HG02798 (cell line): ENCODE measurements around the gene ATF3.

ENCODE experiments used
- ATAC-seq: cut with Tn5 transposase; IDR thresholded peaks from one replicate; pipeline ENCODE4 v1.9.1; 2021; ENCODE audit warnings: mild to moderate bottlenecking; ENCODE audit not compliant: unreplicated experiment, poor library complexity

ATF3 gene

DNA sequence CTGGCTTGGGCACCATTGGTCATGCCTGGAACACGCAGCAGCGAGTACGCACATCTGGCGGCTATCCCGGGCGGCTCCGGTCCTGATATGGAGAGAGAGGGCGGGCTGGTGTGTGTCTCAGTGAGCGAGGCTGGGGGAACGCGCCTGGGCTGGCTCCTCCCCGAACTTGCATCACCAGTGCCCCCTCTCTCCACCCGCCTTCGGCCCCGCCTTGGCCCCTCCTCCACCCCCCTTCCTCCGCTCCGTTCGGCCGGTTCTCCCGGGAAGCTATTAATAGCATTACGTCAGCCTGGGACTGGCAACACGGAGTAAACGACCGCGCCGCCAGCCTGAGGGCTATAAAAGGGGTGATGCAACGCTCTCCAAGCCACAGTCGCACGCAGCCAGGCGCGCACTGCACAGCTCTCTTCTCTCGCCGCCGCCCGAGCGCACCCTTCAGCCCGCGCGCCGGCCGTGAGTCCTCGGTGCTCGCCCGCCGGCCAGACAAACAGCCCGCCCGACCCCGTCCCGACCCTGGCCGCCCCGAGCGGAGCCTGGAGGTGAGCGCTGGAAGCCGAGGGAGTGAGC is at the start of gene ATF3:
Gene ATF3, plus strand, starts transcription at position 370 of the 567 bp plus-strand sequence. CDS start 6,261 bp downstream, outside the sequence.
- peak; percentile 70 for ATAC-seq

DNA sequence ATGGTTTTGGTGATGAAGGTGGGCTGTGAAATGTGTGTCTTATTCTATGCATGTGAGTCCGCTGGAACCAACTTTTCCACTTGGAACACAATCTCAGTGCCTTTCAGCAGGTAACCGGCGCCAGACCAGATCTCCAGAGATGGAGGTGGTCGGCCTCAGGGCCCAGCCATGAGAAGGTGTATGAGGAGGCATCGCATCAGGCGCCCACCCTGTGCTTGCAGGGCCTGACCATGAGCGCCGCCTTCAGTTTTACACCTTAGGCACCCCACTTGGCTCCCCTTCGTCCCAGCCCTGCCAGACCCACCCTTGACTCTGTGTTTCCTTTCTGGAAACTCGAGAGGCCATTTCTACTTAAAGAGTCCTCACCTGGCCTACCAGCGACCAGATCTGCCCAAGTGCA is 48.6 kb upstream of the ATF3 start:
- ATAC-seq = no peak

DNA sequence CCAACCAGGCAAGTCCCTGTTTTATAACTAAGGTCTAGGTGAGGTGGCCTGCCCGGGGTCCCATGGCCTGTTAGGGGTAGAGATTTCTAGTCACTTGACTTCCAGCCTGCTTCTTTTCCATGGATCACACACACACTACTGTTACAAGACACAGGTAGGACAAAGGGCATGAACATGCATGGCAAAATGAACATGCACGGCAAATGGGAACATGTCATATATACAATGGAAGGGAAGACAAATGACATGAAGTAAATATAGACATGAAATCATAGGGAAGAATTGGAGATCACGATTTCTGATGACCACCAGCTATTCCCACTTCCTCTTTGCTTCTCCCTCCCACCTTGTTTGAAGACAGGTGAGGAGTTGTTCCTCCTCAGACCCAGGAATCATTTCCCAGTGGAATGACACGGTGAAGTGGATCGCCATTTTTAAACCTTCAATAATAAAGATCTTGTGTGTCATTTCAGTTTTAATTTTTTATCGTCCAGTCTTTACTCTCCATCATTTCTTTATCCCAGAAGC is 47.6 kb upstream of the ATF3 start:
- ATAC-seq = no peak

GRCh38 chr1:212561501-212561931 is 47.0 kb upstream of the ATF3 start:
- no peak for ATAC-seq

- no peak for ATAC-seq
These were observed 45.8 kb upstream of the ATF3 start for GRCh38 chr1:212562771-212563170.

GRCh38 chr1:212565079-212565478 is 43.5 kb upstream of the ATF3 start:
- no peak for ATAC-seq

- ATAC-seq = no peak
These were observed 42.8 kb upstream of the ATF3 start for GRCh38 chr1:212565571-212566305.

DNA sequence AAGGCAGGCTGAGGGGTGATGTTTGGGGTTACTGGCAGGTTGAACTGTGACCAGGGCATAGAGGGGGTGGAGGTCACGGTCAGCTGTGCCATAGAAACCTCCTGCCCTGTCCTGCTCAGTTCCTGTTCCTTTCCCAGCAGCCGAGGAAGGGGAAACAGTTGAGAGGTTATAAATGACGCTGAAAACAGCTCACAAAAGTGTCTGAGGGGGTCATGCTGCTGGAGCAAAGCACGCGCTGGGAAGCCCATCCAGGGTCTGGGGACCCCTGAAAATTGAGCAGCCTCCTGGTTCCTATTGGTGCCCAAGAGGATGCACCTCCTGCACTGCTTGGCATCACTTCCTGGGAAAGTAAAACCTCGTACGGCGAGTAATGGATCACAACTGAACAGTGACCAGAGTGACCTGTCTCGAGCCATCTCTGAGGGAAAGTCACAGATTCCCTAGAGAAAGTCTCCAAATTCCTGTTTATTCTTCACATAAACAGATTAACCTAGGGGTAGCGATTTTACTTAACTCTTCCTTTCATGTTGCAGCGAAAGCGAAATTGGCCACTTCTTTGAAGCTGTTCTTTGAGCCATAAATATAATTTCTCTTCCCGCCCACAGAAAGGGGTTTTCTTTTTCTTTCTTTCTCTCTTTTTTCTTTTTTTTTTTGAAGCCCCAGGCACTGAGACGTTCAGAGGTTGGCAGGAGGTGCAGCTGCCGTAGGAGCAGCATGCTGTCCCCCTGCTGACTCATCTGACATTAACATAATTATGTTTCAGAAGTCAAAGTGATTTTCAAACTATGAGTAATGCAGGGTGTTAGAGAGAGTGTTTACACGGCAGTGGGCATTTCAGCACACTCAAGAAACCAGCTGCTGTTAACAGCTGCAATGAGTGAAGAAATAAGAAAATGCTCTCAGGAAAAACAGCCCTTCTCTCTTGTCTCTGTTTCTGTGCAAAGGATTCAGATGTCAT is 41.8 kb upstream of the ATF3 start:
- peak; percentile 99 for ATAC-seq

DNA sequence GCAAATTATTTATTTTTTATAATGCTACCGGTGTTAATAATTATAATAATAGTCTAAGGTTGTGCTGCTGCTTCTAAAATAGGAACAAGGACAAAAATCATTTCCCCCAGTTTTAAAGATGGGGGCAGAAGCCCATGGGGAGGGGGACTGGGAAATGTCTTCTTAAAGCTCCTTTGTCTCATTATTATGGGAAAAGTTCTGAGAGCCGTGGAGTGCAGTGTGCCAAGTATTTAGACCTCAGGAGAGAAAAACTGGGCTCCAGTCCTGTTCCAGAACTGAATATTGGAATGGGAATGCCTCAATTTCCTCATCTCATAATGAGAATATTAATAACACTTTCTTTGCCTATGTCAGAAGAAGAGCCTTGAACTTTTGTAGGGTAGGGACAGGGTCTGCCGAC is 40.9 kb upstream of the ATF3 start:
- no peak for ATAC-seq

DNA sequence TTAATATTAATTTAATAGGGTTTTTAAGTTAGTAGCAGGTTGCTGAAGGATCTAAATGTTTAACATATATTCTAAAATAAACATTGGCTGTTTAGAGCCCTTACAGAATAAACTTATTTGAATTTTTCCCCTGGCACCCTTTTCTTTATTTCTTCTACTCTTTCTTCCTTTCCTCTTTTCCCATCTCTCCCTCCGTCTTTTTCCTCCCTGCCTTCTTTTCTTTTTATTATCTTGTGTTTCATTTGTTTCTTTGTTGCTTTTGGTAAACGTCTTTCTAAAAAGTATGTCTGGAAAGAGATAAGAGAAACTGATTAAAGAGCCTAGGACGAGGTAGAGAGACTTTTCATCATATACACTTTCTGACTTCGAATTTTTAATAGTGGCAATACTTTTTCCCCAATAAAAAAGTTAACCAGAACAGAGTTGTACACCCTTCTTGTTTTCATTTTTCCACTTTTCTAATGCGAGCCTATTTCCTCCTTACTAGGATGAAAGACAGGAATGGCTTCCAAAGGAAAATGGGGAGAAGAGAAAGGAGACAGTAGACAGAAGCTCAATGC is 39.5 kb upstream of the ATF3 start:
- ATAC-seq = no peak

DNA sequence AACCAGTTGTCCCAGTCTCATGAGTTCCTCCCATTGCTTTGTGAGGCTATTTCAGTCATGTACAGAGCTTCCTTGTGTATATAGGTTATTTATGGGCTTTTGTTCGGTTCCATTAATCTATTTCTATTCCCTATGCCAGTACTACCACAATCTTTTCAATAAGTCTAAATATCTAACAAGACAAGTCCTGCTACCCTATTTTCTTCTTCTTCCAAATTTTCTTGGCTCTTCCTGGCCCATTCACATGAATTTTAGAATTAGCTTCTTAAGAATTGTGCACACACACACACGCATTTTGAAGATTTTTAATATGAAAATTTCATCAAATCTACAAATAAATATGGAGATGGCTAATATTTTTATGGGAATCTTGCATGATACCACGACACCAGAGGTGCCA is 33.8 kb upstream of the ATF3 start:
- no peak for ATAC-seq

- no peak for ATAC-seq
These were observed 33.2 kb upstream of the ATF3 start for GRCh38 chr1:212575333-212575732.

- ATAC-seq = no peak
These were observed 30.5 kb upstream of the ATF3 start for GRCh38 chr1:212578041-212578440.

DNA sequence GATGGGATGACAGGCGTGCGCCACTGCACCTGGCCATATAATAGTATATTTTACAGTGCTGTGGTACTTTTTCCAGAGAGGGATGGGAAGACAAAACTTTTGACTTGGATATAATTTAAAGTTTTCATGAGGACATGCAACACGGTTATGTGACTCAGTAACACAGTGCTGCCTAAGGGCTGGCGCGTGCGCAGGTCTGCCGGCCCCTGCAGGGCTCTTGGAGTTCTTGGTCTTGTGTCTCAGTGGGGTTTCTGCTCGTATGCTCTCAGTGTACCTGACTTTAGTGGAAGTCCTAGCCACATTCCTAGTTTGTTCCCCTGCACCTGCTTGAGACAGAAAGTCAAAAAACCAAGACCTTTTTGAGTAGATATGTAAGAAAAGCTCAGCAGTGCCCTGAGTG is 27.5 kb upstream of the ATF3 start:
- ATAC-seq = no peak

DNA sequence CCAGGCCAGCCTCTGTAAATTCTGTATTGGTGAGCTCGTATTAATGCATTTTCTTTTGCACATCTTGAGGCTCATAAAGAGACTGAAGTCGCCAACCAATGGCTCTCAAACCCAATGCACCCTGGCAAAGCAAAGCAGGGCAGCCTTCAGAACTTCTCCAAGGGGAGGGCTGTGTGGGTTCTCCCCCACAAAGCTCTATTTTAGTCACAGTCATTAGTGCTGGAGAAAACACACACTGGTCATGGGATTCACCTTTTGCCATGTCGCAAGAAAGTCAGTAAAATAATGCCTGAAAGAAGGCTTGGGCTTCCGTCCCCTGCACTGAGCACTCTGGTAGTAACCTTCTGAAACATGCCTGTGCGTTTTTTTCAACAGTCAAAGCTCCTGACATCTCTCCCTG is 26.3 kb upstream of the ATF3 start:
- ATAC-seq = no peak

GRCh38 chr1:212582808-212583615 is 25.5 kb upstream of the ATF3 start:
- ATAC-seq = no peak

- no peak for ATAC-seq
These were observed 24.9 kb upstream of the ATF3 start for GRCh38 chr1:212583643-212584042.

DNA sequence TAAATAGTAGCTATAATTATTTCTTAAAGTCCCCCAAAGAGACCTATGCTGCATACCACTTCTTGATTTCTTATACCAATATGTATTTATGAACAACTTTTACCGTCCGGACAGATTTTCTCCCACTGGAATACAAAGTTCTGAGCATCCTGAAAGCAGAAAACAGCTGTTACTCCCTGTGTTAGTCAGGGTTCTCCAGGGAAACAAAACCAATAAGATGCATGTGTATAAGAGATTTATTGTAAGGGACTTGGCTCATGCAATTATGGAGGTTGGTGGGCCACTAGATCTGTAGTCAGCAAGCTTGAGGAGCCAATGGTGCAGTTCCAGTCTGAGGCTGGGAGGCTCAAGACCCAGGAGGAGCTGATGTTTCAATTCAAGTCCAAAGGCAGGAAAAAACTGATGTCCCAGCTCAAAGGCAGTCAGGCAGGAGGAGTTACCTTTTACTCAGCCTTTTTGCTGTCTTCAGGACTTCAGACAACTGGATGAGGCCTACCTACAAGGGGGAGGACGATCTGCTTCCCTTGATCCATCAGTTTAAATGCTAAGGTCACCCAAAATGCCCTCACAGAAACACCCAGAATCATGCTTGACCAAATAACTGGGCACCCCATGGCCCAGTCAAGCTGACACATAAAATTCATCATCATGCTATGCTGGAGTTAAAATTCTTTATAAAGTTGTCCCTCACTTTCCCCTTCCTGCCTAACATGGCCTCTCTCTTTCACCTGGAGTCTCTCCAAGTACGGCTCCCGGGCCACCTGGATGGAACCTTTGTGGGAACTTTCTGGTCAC is 24.3 kb upstream of the ATF3 start:
- ATAC-seq = no peak

GRCh38 chr1:212585210-212585609 is 23.4 kb upstream of the ATF3 start:
- no peak for ATAC-seq
